Dermis blood vessel endothelial cell (primary cell): ENCODE data around the gene OR10G6. TPM values are rescaled to one million over a fixed set of nuclear protein-coding genes. Genes with fewer than 3 reads are reported as not detected.
A peak's percentile ranks its signal among the peaks of the same experiment; 100 is the strongest.
"Not testable (repeated sequence)": the region's sequence is repeated elsewhere in the genome, so short reads cannot be mapped to it uniquely, and the experiment has no call there.

Experiments
- DNase-seq: peaks from one replicate; pipeline ENCODE4 v3.0.0; 2010
- total RNA-seq: library from RNA; depleted of rRNA; stranded (reverse); fragments of >200 nt; gene quantifications from 2 replicates; pipeline ENCODE4 v1.2.3, GENCODE V29; 2014

OR10G6 gene, protein sequence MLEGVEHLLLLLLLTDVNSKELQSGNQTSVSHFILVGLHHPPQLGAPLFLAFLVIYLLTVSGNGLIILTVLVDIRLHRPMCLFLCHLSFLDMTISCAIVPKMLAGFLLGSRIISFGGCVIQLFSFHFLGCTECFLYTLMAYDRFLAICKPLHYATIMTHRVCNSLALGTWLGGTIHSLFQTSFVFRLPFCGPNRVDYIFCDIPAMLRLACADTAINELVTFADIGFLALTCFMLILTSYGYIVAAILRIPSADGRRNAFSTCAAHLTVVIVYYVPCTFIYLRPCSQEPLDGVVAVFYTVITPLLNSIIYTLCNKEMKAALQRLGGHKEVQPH
- not detected in 2 replicates for total RNA-seq

DNA sequence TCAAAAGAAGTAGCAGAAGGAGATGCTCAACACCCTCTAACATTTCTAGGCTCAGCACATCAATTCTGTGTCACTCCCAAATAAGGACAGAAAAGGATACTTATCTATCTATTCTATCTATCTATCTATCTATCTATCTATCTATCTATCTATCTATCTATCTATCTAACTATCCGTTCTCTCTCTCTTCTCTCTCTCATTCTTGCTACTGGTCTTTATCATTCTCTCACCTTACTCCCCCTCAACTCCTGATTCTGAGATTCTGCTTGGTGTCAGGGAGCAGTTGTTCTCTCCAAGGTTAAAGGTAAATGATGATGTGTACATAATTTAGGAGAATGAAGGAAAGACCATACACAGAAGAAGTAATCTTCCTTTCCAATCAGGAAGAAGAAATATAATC lies at the start of gene OR10G6:
Gene OR10G6 (minus strand): TSS at position 43 of the 400 bp plus-strand sequence. CDS start 0 bp downstream, at position 43.
- no peak for DNase-seq

DNA sequence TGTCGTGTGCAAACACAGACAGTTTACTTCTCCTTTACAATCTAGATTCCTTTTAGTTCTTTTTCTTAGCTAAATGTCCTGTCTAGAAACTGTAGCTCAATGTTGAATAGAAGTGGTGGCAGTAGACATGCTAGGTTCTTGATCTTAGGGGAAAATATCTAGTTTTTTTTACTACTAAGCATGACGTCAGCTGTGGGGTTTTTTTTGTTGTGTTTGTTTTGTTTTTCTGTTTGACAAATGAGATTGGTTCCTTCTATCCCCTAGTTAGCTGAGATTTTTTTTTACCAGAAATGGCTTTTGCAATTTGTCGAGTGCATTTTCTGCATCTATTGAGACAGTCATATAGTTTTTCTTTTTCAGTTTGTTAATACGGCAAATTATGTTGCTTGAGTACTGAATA lies 48.5 kb upstream of the OR10G6 start:
- DNase-seq, result no peak

DNA sequence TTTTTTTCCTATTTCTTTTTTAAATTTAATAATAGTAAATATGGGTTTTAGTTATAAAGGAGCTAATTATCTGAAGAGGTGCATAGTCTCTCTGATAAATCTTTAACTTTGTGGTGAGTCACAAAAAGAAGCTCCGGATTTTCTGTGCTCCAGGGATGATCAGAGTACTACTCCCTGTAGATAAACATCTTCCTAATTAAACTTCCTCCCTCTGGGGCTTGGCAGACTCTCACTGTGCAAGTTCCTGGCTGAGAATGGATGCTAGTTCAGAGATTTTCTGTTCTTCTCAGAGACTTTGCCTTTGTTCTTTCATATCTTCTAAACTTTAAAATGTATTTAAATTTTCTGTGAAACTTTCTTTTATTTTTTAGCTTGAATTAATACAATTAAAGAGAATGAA lies 46.3 kb upstream of the OR10G6 start, which contains the start of gene OR10G7:
Gene OR10G7 (minus strand): TSS at position 72 of the 400 bp plus-strand sequence. CDS start 2,324 bp downstream, outside the sequence.
- peak; percentile 6 for DNase-seq

DNA sequence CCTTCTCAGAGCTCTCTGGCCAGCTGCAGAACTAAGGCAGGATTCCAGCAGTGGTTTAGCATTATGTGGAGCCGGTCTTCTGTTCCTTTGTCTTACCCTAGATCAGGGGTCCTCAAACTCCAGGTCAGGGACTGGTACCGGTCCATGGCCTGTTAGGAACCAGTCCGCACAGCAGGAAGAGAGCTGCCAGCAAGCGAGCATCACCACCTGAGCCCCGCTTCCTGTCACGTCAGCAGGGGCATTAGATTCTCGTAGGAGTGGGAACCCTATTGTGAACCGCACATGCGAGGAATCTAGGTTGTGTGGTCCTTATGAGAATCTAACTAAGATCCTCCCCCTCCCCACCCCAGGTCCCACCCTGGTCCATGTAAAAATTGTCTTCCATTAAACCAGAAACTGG lies 44.6 kb upstream of the OR10G6 start:
- DNase-seq, result no peak

DNA sequence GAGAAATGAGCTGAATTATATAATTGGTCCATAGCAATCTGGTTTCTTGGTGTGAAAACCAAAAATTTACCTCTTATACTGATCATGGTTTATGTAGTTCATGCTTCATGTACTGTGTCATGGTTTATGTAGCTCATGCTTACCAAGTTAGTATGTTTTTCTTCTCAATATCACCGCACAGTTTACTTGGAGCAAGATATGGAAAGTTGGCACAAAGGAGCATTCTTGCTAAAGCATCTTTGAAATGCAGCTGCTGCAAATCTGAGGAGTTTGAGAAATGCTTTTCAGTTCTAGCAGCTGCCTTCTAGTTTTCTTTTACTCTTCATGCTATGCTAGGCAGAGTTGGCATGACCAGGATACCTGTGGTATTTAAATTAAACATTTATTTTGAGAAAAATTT lies 41.7 kb upstream of the OR10G6 start:
- DNase-seq, result no peak

DNA sequence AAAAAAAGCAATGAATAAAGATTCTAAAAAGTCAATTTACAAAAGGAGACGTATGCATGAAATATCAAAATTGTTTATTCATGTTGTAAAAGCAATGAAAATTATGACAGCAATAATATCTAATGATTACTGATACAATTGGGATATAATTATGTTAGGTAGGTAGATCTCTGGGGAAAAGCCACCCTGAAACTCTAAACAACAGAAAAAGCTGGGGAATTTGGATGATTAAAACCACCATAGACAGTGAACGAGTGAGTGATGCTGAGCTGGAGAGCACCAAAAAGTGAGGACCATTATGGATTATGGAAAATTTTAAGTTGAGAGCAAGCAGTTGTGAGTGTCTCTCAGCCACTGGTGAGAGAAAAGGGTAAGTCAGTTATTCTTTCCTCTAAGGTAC lies 31.5 kb upstream of the OR10G6 start, which contains the start of gene OR10G8:
Gene OR10G8 (plus strand): TSS at position 301 of the 400 bp plus-strand sequence. CDS start 2,825 bp downstream, outside the sequence.
- DNase-seq, result no peak

DNA sequence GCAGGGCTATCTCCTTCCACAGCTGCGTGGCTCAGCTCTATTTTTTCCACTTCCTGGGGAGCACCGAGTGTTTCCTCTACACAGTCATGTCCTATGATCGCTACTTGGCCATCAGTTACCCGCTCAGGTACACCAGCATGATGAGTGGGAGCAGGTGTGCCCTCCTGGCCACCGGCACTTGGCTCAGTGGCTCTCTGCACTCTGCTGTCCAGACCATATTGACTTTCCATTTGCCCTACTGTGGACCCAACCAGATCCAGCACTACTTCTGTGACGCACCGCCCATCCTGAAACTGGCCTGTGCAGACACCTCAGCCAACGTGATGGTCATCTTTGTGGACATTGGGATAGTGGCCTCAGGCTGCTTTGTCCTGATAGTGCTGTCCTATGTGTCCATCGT lies 20.9 kb upstream of the OR10G6 start:
- not testable (repeated sequence) for DNase-seq

DNA sequence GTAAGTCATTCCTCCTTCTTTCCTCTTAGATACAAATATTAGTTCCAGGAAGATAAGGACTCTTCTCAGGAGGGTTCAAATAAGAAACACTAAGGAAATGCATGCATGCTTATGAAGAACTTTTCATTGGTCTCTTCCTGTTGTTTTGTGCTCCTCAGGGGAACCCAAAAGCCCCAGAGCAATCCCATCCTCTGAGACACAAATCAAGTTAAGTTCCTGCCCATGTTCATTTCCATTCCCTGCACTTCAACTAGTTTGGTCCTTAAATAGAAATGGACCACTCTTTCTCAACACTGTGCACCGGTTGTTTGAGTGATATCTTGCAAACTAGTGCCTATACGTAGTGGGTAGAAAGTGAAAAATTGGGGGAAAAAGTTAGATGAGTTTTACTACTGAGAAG lies 17.7 kb upstream of the OR10G6 start, which contains the start of gene OR10G4:
Gene OR10G4 (plus strand): TSS at position 301 of the 400 bp plus-strand sequence. CDS start 2,578 bp downstream, outside the sequence.
- no peak for DNase-seq

DNA sequence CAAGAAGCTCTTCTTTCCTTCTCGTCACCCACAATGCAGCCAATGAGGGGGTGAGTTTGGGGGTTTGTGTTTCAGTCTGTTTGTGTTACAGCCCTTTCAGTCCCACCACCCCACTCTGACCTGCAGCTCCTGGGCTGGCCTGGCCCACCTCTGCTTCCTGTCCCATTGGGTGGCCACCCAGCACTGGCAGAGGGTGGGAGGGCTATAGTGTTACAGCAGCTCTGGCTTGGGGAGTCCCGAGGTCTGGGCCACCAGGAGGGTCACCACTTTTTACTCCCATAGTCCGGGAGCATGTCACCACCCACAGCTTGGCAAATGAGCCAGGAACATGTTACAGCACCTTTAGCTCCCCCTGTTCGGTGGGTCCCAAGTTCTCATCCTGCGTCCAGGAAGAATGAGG lies 15.7 kb downstream of the OR10G6 start:
- no peak for DNase-seq

DNA sequence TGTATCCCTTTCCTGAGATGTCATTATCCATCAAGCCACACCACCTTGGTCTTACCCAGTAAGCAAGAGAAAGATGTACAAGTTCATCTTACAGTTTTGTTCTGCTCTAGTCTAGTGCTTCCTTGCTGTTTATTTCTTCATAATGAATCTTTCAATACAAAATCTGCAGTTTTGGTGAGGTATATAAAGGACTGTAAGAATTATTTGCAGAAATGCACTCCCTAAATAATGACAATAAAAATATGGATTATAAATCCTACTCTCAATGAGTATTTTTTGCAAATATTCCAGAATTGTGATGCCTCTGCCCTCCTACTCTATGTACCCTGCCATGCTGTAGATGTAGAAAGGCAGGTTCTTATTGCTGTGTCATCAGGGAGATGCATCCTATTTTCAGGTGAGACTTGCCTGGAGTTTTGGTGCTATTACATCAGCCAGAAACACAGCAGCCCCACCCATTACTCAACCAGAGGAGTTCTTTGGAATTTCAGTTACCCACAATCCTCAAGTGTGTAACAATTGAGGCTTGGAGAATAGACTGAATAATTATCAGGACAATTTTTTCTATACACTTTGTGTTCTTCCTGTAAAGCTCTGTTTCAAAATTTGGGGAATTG lies 17.1 kb downstream of the OR10G6 start, which contains the start of gene OR10S1:
Gene OR10S1 (minus strand): TSS at position 51 of the 617 bp plus-strand sequence. CDS start 117 bp downstream, outside the sequence.
- no peak for DNase-seq

DNA sequence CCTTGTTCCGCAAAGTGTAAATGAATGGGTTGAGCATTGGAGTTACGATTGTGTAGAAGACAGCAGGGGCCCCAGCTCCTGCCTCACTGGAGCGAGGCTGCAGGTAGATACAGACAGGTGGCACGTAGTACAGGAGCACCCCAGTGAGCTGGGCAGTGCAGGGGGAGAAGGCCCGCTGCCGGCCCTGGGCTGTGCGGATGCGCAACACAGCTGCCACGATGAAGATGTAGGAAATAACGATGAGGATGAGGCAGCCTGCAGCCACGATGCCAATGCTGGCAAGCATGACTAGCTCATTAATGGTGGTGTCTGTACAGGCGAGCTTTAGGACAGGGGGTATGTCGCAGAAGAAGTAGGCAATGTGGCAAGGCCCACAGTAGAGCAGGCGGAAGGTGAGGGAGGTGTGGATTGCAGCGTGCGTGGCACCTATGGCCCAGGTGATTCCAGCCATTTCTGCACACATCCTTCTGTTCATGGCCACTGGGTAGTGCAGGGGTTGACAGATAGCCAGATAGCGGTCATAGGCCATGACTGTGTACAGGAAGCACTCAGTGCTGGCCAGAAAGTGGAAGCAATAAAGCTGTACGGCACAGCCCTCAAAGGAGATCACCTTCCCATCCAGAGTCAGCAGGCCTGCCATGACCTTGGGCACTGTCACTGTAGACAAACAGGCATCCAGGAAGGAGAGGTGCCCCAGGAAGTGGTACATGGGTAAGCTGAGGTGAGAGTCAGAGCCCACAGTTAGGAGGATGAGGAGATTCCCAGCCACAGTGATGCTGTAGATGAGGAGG lies 18.0 kb downstream of the OR10G6 start:
- DNase-seq, result no peak

DNA sequence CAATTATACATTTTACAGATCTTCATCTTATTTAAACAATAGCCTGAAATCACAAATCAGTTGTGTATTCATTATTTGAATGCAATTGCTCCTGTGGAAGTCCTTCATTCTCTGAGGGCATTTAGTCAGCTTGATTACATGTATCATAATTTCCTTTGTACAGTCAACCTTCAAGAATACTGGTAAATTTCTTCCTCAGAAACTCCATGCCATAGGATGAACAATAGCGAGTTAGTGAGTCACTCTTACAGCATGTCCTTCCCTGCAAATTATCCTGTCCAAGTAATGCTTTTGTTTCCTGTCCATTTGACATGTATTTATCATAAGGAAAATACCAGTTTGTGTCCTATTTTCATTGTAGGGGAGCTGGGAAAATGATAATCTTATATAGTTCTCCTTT lies 21.1 kb downstream of the OR10G6 start:
- DNase-seq, result peak; percentile 97

DNA sequence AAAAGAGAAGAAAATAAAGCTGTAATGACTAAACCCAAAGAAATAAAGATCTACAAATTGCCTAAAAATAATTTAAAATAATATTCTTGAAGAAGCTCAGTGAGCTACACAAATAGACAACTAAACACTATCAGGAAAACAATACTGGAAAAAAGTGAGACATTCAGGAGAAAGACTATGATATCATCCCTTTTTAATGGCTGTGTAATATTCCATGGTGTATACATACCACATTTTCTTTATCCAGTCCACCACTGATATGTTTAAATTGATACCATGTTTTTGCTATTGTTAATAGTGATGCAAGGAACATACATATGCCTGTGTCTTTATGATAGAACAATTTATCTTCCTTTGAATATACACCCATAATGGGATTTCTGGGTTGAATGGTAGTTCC lies 38.2 kb downstream of the OR10G6 start:
- no peak for DNase-seq

DNA sequence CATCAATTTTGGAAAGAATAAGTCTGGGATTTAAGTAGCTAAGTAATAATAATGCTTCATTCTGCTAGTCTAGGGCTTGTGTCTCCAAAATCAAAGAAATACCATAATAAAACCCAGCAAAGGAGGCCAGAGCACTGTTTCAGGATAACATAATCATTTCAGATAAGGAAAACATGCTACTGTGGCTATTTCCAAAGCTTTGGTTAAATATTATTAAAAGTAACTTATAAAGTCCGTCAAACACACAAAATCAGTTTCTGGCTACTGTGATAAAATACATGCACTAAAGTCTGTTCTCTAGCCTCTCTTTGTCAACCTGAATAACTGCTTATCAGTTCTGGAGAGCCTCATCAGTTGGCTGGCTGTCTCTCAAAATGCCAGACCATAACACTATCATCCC lies 49.8 kb downstream of the OR10G6 start:
- DNase-seq, result no peak

Other genes starting within 250 kb of the OR10G6 start
- not detected in 2 replicates for gene OR6X1, start 240.6 kb downstream of the OR10G6 start, total RNA-seq
- not detected in 2 replicates for gene OR6M1, start 188.8 kb downstream of the OR10G6 start, total RNA-seq
- gene TMEM225, start 109.5 kb downstream of the OR10G6 start, total RNA-seq, result not detected in 2 replicates
- gene OR8D4, start 93.0 kb downstream of the OR10G6 start, total RNA-seq, result not detected in 2 replicates
- not detected in 2 replicates for gene OR4D5, start 55.5 kb downstream of the OR10G6 start, total RNA-seq
- not detected in 2 replicates for gene OR6T1, start 51.3 kb downstream of the OR10G6 start, total RNA-seq
- not detected in 2 replicates for gene OR10S1, start 17.4 kb downstream of the OR10G6 start, total RNA-seq
- not detected in 2 replicates for gene OR10G4, start 17.8 kb upstream of the OR10G6 start, total RNA-seq
- gene OR10G9, start 27.9 kb upstream of the OR10G6 start, total RNA-seq, result not detected in 2 replicates
- gene OR10G8, start 31.6 kb upstream of the OR10G6 start, total RNA-seq, result not detected in 2 replicates
- gene OR10G7, start 46.2 kb upstream of the OR10G6 start, total RNA-seq, result not detected in 2 replicates
- gene VWA5A, start 120.3 kb upstream of the OR10G6 start, total RNA-seq, result 7.8 and 8.2 TPM in 2 replicates
- gene OR10D3, start 188.2 kb upstream of the OR10G6 start, total RNA-seq, result not detected in 2 replicates
- not detected in 2 replicates for gene OR8G1, start 245.9 kb upstream of the OR10G6 start, total RNA-seq